NCI-H146 treated with DMSO at 0.1 percent for 48 hours (cell line): Measurements from ENCODE around the gene MYH7B.

Source experiments
- DNase-seq: peaks from one replicate; lab custom pipeline; 2025; ENCODE audit not compliant: unreplicated experiment; lab: John Stamatoyannopoulos, UW

Gene MYH7B

DNA sequence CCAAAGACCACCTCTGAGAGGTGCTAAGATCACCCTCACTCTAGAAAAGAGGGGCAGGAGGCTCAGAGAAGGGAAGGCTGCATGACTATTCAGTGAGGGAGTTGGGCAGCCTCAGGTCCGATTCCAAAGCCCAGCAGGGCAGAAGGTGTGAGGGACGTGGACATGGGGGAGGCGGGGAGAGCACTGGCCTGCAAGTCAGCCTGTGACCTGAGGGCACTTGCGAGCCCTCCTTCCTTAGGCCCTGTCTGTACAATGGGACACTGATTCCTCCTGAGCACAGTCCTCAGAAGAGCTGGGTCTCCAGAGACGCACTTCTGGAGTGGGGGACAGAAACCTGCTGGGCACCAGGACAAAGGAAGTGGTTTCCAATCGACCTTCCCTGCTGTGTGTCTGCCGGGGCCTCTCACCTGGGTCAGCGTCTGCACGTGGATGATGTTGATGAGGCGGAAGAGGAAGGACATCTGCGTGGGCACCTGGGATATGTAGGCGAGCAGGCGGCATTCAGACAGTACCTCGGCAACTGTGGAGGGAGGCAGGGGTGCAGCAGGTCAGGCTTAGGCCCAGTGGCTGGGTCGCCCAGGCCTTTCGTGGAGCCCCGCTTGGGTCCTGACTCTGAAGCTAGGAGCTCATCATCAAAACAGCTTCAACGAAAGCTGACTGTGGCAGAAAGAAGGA lies 48.5 kb downstream of the MYH7B start:
- no peak for DNase-seq

- no peak for DNase-seq
Measured at GRCh38 chr20:35004749-35005462, 49.2 kb downstream of the MYH7B start.
